HCT116 (cell line): ENCODE measurements around the gene PKP1. TPM values are rescaled to one million over a fixed set of nuclear protein-coding genes. Genes with fewer than 3 reads are reported as not detected.

Source experiments
- ATAC-seq: fragments of 200-7000 bp; cut with Tn5 transposase; 2 replicates; pipeline ENCODE4 v1.9.1; 2020; ENCODE audit warnings: mild to moderate bottlenecking, moderate library complexity
- BruUV-seq: library from RNA; stranded (reverse); fragments of 400-500 nt; replicated peaks from 2 replicates; lab custom pipeline; 2021; lab: Mats Ljungman, UMichigan
- CTCF ChIA-PET: fragments of 300-600 bp; sonication (Branson Sonifier 250); formaldehyde crosslinking; loops from one replicate; lab custom pipeline; 2021; ENCODE audit warnings: antibody characterized with exemption; lab: Charles Lee
- POLR2A ChIA-PET: fragments of 300-600, 350-600 bp; sonication (Branson Sonifier 250); formaldehyde crosslinking; loops from one replicate; lab custom pipeline; 2021; ENCODE audit warnings: antibody characterized with exemption; lab: Charles Lee
- RAD21 ChIA-PET, 2 experiments: fragments of 300-600 bp; sonication (Branson Sonifier 250); formaldehyde crosslinking; loops; one replicate each; lab custom pipeline; 2023; ENCODE audit warnings: low total read pairs in 2 of 2; ENCODE audit not compliant: uncharacterized antibody in 2 of 2, unreplicated experiment in 2 of 2, low non-redundant PET in 1 of 2; lab: Charles Lee
- DNase-seq: peaks from one replicate; pipeline ENCODE4 v3.0.0-alpha.2; 2010; ENCODE audit warnings: low read depth, low spot score
- H2AFZ ChIP-seq: fragments of 200-600 bp; shearing (Covaris generic), sonication (generic); 2 replicates; pipeline ENCODE4 v1.6.1; 2017; ENCODE audit warnings: low read depth, mixed run types, mixed read lengths, antibody characterized with exemption, low read length; ENCODE audit not compliant: poor library complexity, severe bottlenecking
- H3K27ac ChIP-seq: 2 replicates; pipeline ENCODE4 v1.5.1; 2012; ENCODE audit warnings: low read depth, low read length
- H3K27me3 ChIP-seq: fragments of 200-600 bp; sonication (generic); 2 replicates; pipeline ENCODE4 v1.6.1; 2016; ENCODE audit warnings: mixed run types, low read length, mixed read lengths; ENCODE audit not compliant: insufficient read depth
- H3K36me3 ChIP-seq, 2 experiments: fragments of 200-500 bp in 1 of 2; fragments of 200-600 bp in 1 of 2; sonication (Bioruptor generic) in 1 of 2; sonication (generic) in 1 of 2; 2 replicates each; pipeline versions ENCODE4 v1.5.1 to v1.6.1; 2014 to 2016; ENCODE audit warnings: low read length in 2 of 2, inconsistent platforms in 1 of 2, mixed read lengths in 1 of 2, mixed run types in 1 of 2; ENCODE audit not compliant: insufficient read depth in 2 of 2, control insufficient read depth in 1 of 2
- H3K4me1 ChIP-seq, 2 experiments: fragments of 200-600 bp in 1 of 2; sonication (generic) in 1 of 2; 2 replicates each; pipeline versions ENCODE4 v1.5.1 to v1.6.1; 2012 to 2017; ENCODE audit warnings: low read length in 2 of 2, inconsistent platforms in 1 of 2, mild to moderate bottlenecking in 1 of 2, mixed read lengths in 1 of 2, mixed run types in 1 of 2, moderate library complexity in 1 of 2; ENCODE audit not compliant: insufficient read depth in 2 of 2, control insufficient read depth in 1 of 2
- H3K4me2 ChIP-seq: fragments of 200-600 bp; sonication (generic); 2 replicates; pipeline ENCODE4 v1.6.1; 2017; ENCODE audit warnings: mixed run types, low read length, mixed read lengths
- H3K4me3 ChIP-seq, 2 experiments: fragments of 200-600 bp in 1 of 2; sonication (generic) in 1 of 2; replicated peaks in 1 of 2; 2 replicates each; pipeline ENCODE4 v1.5.1; 2011 to 2016; ENCODE audit warnings: low read length in 2 of 2, control low read depth in 1 of 2, low read depth in 1 of 2, mild to moderate bottlenecking in 1 of 2, mixed read lengths in 1 of 2, mixed run types in 1 of 2
- H3K79me2 ChIP-seq: fragments of 200-600 bp; sonication (generic); 2 replicates; pipeline ENCODE4 v1.6.1; 2017; ENCODE audit warnings: mild to moderate bottlenecking, mixed run types, low read length, moderate library complexity, mixed read lengths; ENCODE audit not compliant: insufficient read depth
- H3K9ac ChIP-seq: fragments of 200-600 bp; sonication (generic); 2 replicates; pipeline ENCODE4 v1.6.1; 2016; ENCODE audit warnings: low read length, mixed read lengths
- H3K9me2 ChIP-seq: fragments of 200-600 bp; sonication (generic), shearing (Covaris generic); 2 replicates; pipeline ENCODE4 v1.6.1; 2017; ENCODE audit warnings: mixed run types, mild to moderate bottlenecking, moderate library complexity; ENCODE audit not compliant: insufficient read depth
- H3K9me3 ChIP-seq, 2 experiments: fragments of 200-500 bp in 1 of 2; fragments of 200-600 bp in 1 of 2; sonication (Bioruptor generic) in 1 of 2; sonication (generic) in 1 of 2; 2 replicates each; pipeline ENCODE4 v1.6.1; 2014 to 2017; ENCODE audit warnings: low read length in 2 of 2, mixed read lengths in 2 of 2, inconsistent platforms in 1 of 2, low read depth in 1 of 2, mild to moderate bottlenecking in 1 of 2, mixed run types in 1 of 2, moderate library complexity in 1 of 2; ENCODE audit not compliant: control insufficient read depth in 1 of 2, insufficient read depth in 1 of 2
- H4K20me1 ChIP-seq: fragments of 200-600 bp; sonication (generic), shearing (Covaris generic); 2 replicates; pipeline ENCODE4 v1.6.1; 2017; ENCODE audit warnings: mixed run types, mild to moderate bottlenecking, moderate library complexity; ENCODE audit not compliant: insufficient read depth
- CEBPB ChIP-seq: IDR thresholded peaks from 2 replicates; pipeline ENCODE4 v1.6.1; 2012; ENCODE audit warnings: low read depth
- CTCF ChIP-seq, 3 experiments: fragments of 200-600 bp in 1 of 3; sonication (generic) in 1 of 3; IDR thresholded peaks in 2 of 3; conservative IDR thresholded peaks in 1 of 3; 2 replicates each; pipeline ENCODE4 v1.5.1; 2012 to 2017; ENCODE audit warnings: low read depth in 2 of 3, low read length in 2 of 3, antibody characterized with exemption in 1 of 3, borderline replicate concordance in 1 of 3, control low read depth in 1 of 3, mild to moderate bottlenecking in 1 of 3, mixed read lengths in 1 of 3, mixed run types in 1 of 3, moderate library complexity in 1 of 3; ENCODE audit not compliant: insufficient read depth in 1 of 3
- EGR1 ChIP-seq: IDR thresholded peaks from 2 replicates; pipeline ENCODE4 v1.6.1; 2012; ENCODE audit warnings: low read depth
- ELF1 ChIP-seq: IDR thresholded peaks from 2 replicates; pipeline ENCODE4 v1.6.1; 2012; ENCODE audit warnings: low read depth, borderline replicate concordance
- EZH2 ChIP-seq: fragments of 200-600 bp; sonication (generic); IDR thresholded peaks from 2 replicates; pipeline ENCODE4 v1.6.1; 2017; ENCODE audit warnings: antibody characterized with exemption, mixed run types
- FOSL1 ChIP-seq: IDR thresholded peaks from 2 replicates; pipeline ENCODE4 v1.6.1; 2012; ENCODE audit warnings: low read depth
- JUND ChIP-seq: IDR thresholded peaks from 2 replicates; pipeline ENCODE4 v1.6.1; 2012
- MAX ChIP-seq: IDR thresholded peaks from 2 replicates; pipeline ENCODE4 v1.6.1; 2012
- POLR2A ChIP-seq: IDR thresholded peaks from 2 replicates; pipeline ENCODE4 v1.7.0; 2011; ENCODE audit warnings: borderline replicate concordance; ENCODE audit not compliant: insufficient read depth, insufficient read length; ENCODE audit errors: extremely low read depth
- POLR2AphosphoS5 ChIP-seq: IDR thresholded peaks from 2 replicates; pipeline ENCODE4 v1.6.1; 2011; ENCODE audit warnings: mild to moderate bottlenecking, low read depth, low read length, moderate library complexity
- RAD21 ChIP-seq: IDR thresholded peaks from 2 replicates; pipeline ENCODE4 v1.6.1; 2012; ENCODE audit warnings: low read depth, mild to moderate bottlenecking
- SP1 ChIP-seq: IDR thresholded peaks from 2 replicates; pipeline ENCODE4 v1.6.1; 2012; ENCODE audit warnings: low read depth
- SRF ChIP-seq: IDR thresholded peaks from 2 replicates; pipeline ENCODE4 v1.6.1; 2012; ENCODE audit warnings: low read depth
- TCF7L2 ChIP-seq: IDR thresholded peaks from 2 replicates; pipeline ENCODE4 v1.7.0; 2011; ENCODE audit warnings: borderline replicate concordance, inconsistent platforms; ENCODE audit not compliant: insufficient read depth, insufficient read length; ENCODE audit errors: extremely low read depth
- ZNF274 ChIP-seq: fragments of 200-500 bp; sonication (Bioruptor generic); IDR thresholded peaks from 2 replicates; pipeline ENCODE4 v1.6.1; 2014; ENCODE audit warnings: mild to moderate bottlenecking, low read depth, low read length, inconsistent platforms
- intact Hi-C: fragments of 100-400 bp; cut with micrococcal nuclease; formaldehyde crosslinking; loops from 2 replicates; pipeline ENCODE4 v1.10.0; 2022
- total RNA-seq: library from RNA; stranded (reverse); gene quantifications from one replicate; pipeline ENCODE4 v1.2.1, GENCODE V29; 2021; ENCODE audit not compliant: unreplicated experiment
- TF ChIP-seq, protein P1 (sequence below): IDR thresholded peaks from 2 replicates; pipeline ENCODE4 v1.6.1; 2012
- TF ChIP-seq, protein P2 (sequence below): IDR thresholded peaks from 2 replicates; pipeline ENCODE4 v1.6.1; 2012; ENCODE audit warnings: low read depth

PKP1 gene
- total RNA-seq, 1 experiment from 2014 or later = 0.07 TPM

DNA sequence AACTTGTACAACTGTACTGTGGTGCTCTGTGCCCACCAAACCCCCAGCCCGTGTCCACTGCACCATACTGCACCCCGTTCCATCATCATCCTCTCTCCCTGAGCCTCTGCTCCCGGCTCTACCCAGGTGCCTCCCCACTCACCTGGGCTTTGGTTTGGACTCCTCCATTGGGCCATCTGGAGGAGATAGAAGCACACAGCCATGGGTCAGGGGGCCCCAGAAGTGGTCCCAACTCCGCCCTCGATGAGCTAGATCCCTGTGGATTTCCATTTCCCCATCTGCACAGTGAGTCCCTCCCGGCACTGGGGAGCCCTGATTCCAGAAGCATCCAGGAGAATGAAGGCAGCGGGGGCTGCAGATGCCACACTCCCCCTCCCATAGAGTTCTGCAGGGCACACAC lies 83.4 kb downstream of the PKP1 start:
- Histone ChIP-seq H3K4me3 (no peak overlapping the region), H3K79me2 (no peaks in the 10 kb centered on the region), H3K9me2 (no peaks in the 10 kb centered on the region), H3K27me3 (peaks cover 28% of the 10 kb centered on the region; the same call in 1 of the 2 replicates), H3K9me3 (no peaks in the 10 kb centered on the region), H3K27ac (no peak overlapping the region), H3K36me3 (no peaks in the 10 kb centered on the region), H4K20me1 (no peaks in the 10 kb centered on the region), H3K4me1 (no peaks in the 10 kb centered on the region), H3K9ac (no peak overlapping the region), H2AFZ (no peak overlapping the region), H3K4me2 (no peak overlapping the region)
- ChIA-PET POLR2A (no interaction called here), RAD21 (no interaction called here), CTCF (no interaction called here)
- no TSS peak for BruUV-seq
- intact Hi-C loops = no loop called here
- DNase-seq = no peak
- TF ChIP-seq ELF1 = no peak
- ATAC-seq = no peak

DNA sequence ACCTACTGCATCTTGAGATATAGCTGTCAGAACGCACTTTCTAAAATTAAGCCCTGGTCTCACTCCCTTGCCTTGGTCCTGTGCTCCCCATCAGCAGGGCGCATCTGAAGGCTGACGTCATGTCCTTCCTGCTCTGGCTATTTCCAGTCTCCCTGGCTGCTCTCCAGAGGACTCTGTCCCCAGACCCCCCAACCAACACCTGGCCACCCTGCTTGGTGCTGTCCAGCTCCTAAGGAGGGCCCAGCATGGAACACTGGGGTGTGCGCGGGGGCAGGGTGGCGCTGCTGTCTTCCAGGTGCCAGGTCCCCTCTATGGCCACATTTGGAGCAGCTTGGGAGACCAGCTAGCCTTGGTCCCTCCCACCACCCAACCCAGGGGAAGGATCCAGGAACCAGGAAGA lies 85.9 kb downstream of the PKP1 start:
- no peak for ATAC-seq
- POLR2A ChIA-PET = no interaction called here

More for the DNA sequence above, 85.9 kb downstream of the PKP1 start:
- H3K9me2 ChIP-seq = no peaks in the 10 kb centered on the region
- no peak overlapping the region for H3K9ac ChIP-seq
- DNase-seq = no peak
- no peaks in the 10 kb centered on the region for H4K20me1 ChIP-seq
- no peaks in the 10 kb centered on the region for H3K36me3 ChIP-seq
- ChIA-PET RAD21 (no interaction called here), CTCF (interaction anchor here (1.0 kb wide), 1 partner anchor 16 kb away, joined by 4 read pairs; no protein-coding TSS in a partner anchor)
- H3K4me1 ChIP-seq = no peaks in the 10 kb centered on the region
- no TSS peak for BruUV-seq
- no peaks in the 10 kb centered on the region for H3K9me3 ChIP-seq
- intact Hi-C loops = no loop called here
- H3K27me3 ChIP-seq = peaks cover 29% of the 10 kb centered on the region; the same call in 1 of the 2 replicates
- H2AFZ ChIP-seq = no peak overlapping the region
- H3K4me2 ChIP-seq = no peak overlapping the region
- H3K27ac ChIP-seq = no peak overlapping the region
- H3K4me3 ChIP-seq = no peak overlapping the region
- no peaks in the 10 kb centered on the region for H3K79me2 ChIP-seq
- TF ChIP-seq POLR2AphosphoS5 (no peak), POLR2A (no peak), EZH2 (no peak), CTCF (IDR thresholded peaks at IDR 0.05 in 2 of 3, conservative IDR thresholded peaks at IDR 0.05 in 1 of 3; ENCODE audit: borderline replicate concordance in 1 of 3, insufficient read depth in 1 of 3, low read depth in 2 of 3, low read length in 2 of 3) (no peak), ZNF274 (no peak), FOSL1 (no peak), SP1 (no peak), JUND (no peak), TCF7L2 (no peak), RAD21 (no peak), MAX (no peak), ELF1 (no peak), CEBPB (no peak), EGR1 (no peak), SRF (no peak)
- TF ChIP-seq, protein P1, sequence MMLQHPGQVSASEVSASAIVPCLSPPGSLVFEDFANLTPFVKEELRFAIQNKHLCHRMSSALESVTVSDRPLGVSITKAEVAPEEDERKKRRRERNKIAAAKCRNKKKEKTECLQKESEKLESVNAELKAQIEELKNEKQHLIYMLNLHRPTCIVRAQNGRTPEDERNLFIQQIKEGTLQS = no peak
- TF ChIP-seq, protein P2, sequence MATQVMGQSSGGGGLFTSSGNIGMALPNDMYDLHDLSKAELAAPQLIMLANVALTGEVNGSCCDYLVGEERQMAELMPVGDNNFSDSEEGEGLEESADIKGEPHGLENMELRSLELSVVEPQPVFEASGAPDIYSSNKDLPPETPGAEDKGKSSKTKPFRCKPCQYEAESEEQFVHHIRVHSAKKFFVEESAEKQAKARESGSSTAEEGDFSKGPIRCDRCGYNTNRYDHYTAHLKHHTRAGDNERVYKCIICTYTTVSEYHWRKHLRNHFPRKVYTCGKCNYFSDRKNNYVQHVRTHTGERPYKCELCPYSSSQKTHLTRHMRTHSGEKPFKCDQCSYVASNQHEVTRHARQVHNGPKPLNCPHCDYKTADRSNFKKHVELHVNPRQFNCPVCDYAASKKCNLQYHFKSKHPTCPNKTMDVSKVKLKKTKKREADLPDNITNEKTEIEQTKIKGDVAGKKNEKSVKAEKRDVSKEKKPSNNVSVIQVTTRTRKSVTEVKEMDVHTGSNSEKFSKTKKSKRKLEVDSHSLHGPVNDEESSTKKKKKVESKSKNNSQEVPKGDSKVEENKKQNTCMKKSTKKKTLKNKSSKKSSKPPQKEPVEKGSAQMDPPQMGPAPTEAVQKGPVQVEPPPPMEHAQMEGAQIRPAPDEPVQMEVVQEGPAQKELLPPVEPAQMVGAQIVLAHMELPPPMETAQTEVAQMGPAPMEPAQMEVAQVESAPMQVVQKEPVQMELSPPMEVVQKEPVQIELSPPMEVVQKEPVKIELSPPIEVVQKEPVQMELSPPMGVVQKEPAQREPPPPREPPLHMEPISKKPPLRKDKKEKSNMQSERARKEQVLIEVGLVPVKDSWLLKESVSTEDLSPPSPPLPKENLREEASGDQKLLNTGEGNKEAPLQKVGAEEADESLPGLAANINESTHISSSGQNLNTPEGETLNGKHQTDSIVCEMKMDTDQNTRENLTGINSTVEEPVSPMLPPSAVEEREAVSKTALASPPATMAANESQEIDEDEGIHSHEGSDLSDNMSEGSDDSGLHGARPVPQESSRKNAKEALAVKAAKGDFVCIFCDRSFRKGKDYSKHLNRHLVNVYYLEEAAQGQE = no peak
